Transverse colon (tissue), 4 donors: ENCODE measurements around the gene GAREM1.

ENCODE experiments used
- CTCF ChIP-seq, 5 experiments: fragments of 200-600 bp in 3 of 5; fragments of 450-650 bp in 2 of 5; sonication (generic) in 3 of 5; IDR thresholded peaks; 1 replicate in 2 of 5; 2 replicates in 3 of 5; pipeline ENCODE4 v1.5.1; 2016 to 2017; ENCODE audit warnings: antibody characterized with exemption in 5 of 5, inconsistent platforms in 3 of 5, mild to moderate bottlenecking in 2 of 5, moderate library complexity in 1 of 5
- EP300 ChIP-seq: sonication (generic); formaldehyde crosslinking; IDR thresholded peaks from one replicate; pipeline ENCODE4 v1.6.1; 2017; ENCODE audit warnings: antibody characterized with exemption, low read depth
- POLR2A ChIP-seq: fragments of 450-650 bp; IDR thresholded peaks from one replicate; pipeline ENCODE4 v1.6.1; 2016; ENCODE audit warnings: antibody characterized with exemption, mild to moderate bottlenecking, moderate library complexity
- POLR2AphosphoS5 ChIP-seq, 3 donors: sonication (generic); formaldehyde crosslinking; IDR thresholded peaks; one replicate each; pipeline ENCODE4 v1.6.1; 2016; ENCODE audit warnings: antibody characterized with exemption in 3 of 3

- no peak for TF ChIP-seq POLR2AphosphoS5 (IDR thresholded peaks at IDR 0.05)
- TF ChIP-seq POLR2A: no peak
- no peak for TF ChIP-seq CTCF (IDR thresholded peaks at IDR 0.05)
- TF ChIP-seq EP300: no peak
These were observed 90.8 kb downstream of the GAREM1 start for GRCh38 chr18:32379891-32380290.
